ENCODE results near the gene INSIG1. TPM values are rescaled to one million over a fixed set of nuclear protein-coding genes. Genes with fewer than 3 reads are reported as not detected.

Gene INSIG1
- total RNA-seq, 1 donor from 2014 or later, result 256 TPM

GRCh38 chr7:155285423-155285822, 12.3 kb upstream of the INSIG1 start:
- no peak for DNase-seq (ENCODE audit: low spot score)

GRCh38 chr7:155285833-155286232, 11.8 kb upstream of the INSIG1 start:
- DNase-seq (ENCODE audit: low spot score), result no peak

- no peak for DNase-seq (ENCODE audit: low spot score)
These were observed 11.0 kb upstream of the INSIG1 start for GRCh38 chr7:155286686-155287085.

- DNase-seq (ENCODE audit: low spot score), result no peak
These were observed 10.3 kb upstream of the INSIG1 start for GRCh38 chr7:155287284-155287935.

- no peak for DNase-seq (ENCODE audit: low spot score)
These were observed 9.6 kb upstream of the INSIG1 start for GRCh38 chr7:155288055-155288454.

GRCh38 chr7:155289107-155289506, 8.6 kb upstream of the INSIG1 start:
- DNase-seq (ENCODE audit: low spot score), result no peak

GRCh38 chr7:155289949-155290501, 7.7 kb upstream of the INSIG1 start:
- no peak for DNase-seq (ENCODE audit: low spot score)

- peak; percentile 61 for DNase-seq (ENCODE audit: low spot score)
These were observed 6.6 kb upstream of the INSIG1 start for GRCh38 chr7:155291045-155291530.

GRCh38 chr7:155291729-155292128, 5.9 kb upstream of the INSIG1 start:
- no peak for DNase-seq (ENCODE audit: low spot score)

- DNase-seq (ENCODE audit: low spot score), result no peak
These were observed 4.9 kb upstream of the INSIG1 start for GRCh38 chr7:155292680-155293226.

GRCh38 chr7:155293721-155294510, 3.8 kb upstream of the INSIG1 start:
- no peak for DNase-seq (ENCODE audit: low spot score)

- DNase-seq (ENCODE audit: low spot score), result no peak
These were observed 3.2 kb upstream of the INSIG1 start for GRCh38 chr7:155294511-155294778.

- DNase-seq (ENCODE audit: low spot score), result peak; percentile 9
These were observed 2.2 kb upstream of the INSIG1 start for GRCh38 chr7:155295511-155295910.

- DNase-seq (ENCODE audit: low spot score), result peak; percentile 6
These were observed 1.5 kb upstream of the INSIG1 start for GRCh38 chr7:155296006-155296787.

- DNase-seq (ENCODE audit: low spot score), result peak; percentile 65
These were observed 726 bp upstream of the INSIG1 start for GRCh38 chr7:155296788-155297516.

- DNase-seq (ENCODE audit: low spot score), result no peak
These were observed 683 bp downstream of the INSIG1 start for GRCh38 chr7:155298288-155298833.

- DNase-seq (ENCODE audit: low spot score), result peak; percentile 97
These were observed 1.3 kb downstream of the INSIG1 start for GRCh38 chr7:155298834-155299534.

GRCh38 chr7:155299535-155300202, 2.0 kb downstream of the INSIG1 start:
- no peak for DNase-seq (ENCODE audit: low spot score)

GRCh38 chr7:155300641-155301452, 3.2 kb downstream of the INSIG1 start:
- DNase-seq (ENCODE audit: low spot score), result no peak

All from mucosa of gallbladder (tissue), 1 donor.